LNCAP (cell line): Measurements from ENCODE around the gene PTH1R.

Experiments used
- TF ChIP-seq, protein P1 (sequence below): fragments of 450-650 bp; IDR thresholded peaks from 2 replicates; pipeline ENCODE4 v1.5.1; 2017; ENCODE audit warnings: mild to moderate bottlenecking

The PTH1R gene

DNA sequence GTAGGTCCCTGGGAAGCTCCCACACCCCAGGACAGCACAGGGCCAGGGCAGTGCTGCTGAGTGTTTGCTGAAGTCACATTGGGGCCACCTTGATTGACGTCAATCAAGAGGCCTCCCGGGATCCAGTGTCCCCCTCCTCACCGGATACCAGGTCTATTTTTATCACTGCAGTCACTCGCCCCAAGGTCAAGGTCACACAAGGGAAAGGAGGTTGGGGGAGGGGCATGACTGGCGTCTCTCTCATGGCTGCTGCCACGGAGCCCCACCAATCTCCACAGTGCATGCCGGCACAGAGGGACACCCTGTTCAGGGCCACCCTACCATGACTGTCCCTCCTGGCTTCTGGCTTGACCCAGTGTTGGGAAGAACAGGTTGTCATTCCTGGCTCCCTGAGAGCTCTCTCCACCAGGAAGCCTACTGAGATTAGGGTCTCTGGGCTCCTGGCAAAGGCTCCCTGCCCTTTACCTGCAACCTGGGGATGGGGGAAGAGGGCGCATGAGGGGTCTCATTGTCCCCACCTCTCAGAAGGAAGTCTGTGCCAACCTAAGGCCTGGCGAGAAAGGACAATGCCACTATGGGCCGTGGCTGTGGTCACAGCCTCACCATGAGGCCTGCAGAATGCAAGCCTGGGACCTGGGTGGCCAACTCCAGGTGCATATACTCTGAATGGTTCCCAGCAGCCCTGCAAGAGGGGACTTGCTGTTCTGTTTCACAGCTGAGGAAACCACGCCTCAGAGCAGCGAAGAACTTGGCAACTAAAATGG is 15.7 kb upstream of the PTH1R start:
- TF ChIP-seq, protein P1, sequence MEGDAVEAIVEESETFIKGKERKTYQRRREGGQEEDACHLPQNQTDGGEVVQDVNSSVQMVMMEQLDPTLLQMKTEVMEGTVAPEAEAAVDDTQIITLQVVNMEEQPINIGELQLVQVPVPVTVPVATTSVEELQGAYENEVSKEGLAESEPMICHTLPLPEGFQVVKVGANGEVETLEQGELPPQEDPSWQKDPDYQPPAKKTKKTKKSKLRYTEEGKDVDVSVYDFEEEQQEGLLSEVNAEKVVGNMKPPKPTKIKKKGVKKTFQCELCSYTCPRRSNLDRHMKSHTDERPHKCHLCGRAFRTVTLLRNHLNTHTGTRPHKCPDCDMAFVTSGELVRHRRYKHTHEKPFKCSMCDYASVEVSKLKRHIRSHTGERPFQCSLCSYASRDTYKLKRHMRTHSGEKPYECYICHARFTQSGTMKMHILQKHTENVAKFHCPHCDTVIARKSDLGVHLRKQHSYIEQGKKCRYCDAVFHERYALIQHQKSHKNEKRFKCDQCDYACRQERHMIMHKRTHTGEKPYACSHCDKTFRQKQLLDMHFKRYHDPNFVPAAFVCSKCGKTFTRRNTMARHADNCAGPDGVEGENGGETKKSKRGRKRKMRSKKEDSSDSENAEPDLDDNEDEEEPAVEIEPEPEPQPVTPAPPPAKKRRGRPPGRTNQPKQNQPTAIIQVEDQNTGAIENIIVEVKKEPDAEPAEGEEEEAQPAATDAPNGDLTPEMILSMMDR: no peak

GRCh38 chr3:46862369-46863025 is 15.0 kb upstream of the PTH1R start:
- TF ChIP-seq, protein P1: no peak

- TF ChIP-seq, protein P1: no peak
These were observed 14.2 kb upstream of the PTH1R start, which contains the start of gene MYL3 for GRCh38 chr3:46863261-46863782. TSS of gene MYL3 (minus strand) at chr3:46863444. CDS start at chr3:46863390, 54 bp downstream.

- TF ChIP-seq, protein P1: no peak
These were observed 13.2 kb upstream of the PTH1R start for GRCh38 chr3:46864061-46864881.

GRCh38 chr3:46865031-46865507 is 12.5 kb upstream of the PTH1R start:
- TF ChIP-seq, protein P1: no peak

- TF ChIP-seq, protein P1: no peak
These were observed 12.0 kb upstream of the PTH1R start for GRCh38 chr3:46865546-46865945.

- TF ChIP-seq, protein P1: no peak
These were observed 11.4 kb upstream of the PTH1R start for GRCh38 chr3:46866032-46866595.
